HCT116 (cell line): ENCODE results near the gene GOSR1. TPM values are rescaled to one million over a fixed set of nuclear protein-coding genes. Genes with fewer than 3 reads are reported as not detected.
A peak's percentile ranks its signal among the peaks of the same experiment; 100 is the strongest.
"Not testable (repeated sequence)": the region's sequence is repeated elsewhere in the genome, so short reads cannot be mapped to it uniquely, and the experiment has no call there.

Experiments used
- ATAC-seq: fragments of 200-7000 bp; cut with Tn5 transposase; 2 replicates; pipeline ENCODE4 v1.9.1; 2020; ENCODE audit warnings: mild to moderate bottlenecking, moderate library complexity
- BruUV-seq: library from RNA; stranded (reverse); fragments of 400-500 nt; replicated peaks from 2 replicates; lab custom pipeline; 2021; lab: Mats Ljungman, UMichigan
- CTCF ChIA-PET: fragments of 300-600 bp; sonication (Branson Sonifier 250); formaldehyde crosslinking; loops from one replicate; lab custom pipeline; 2021; ENCODE audit warnings: antibody characterized with exemption; lab: Charles Lee
- POLR2A ChIA-PET: fragments of 300-600, 350-600 bp; sonication (Branson Sonifier 250); formaldehyde crosslinking; loops from one replicate; lab custom pipeline; 2021; ENCODE audit warnings: antibody characterized with exemption; lab: Charles Lee
- RAD21 ChIA-PET, 2 experiments: fragments of 300-600 bp; sonication (Branson Sonifier 250); formaldehyde crosslinking; loops; one replicate each; lab custom pipeline; 2023; ENCODE audit warnings: low total read pairs in 2 of 2; ENCODE audit not compliant: uncharacterized antibody in 2 of 2, unreplicated experiment in 2 of 2, low non-redundant PET in 1 of 2; lab: Charles Lee
- DNase-seq: peaks from one replicate; pipeline ENCODE4 v3.0.0-alpha.2; 2010; ENCODE audit warnings: low read depth, low spot score
- H2AFZ ChIP-seq: fragments of 200-600 bp; shearing (Covaris generic), sonication (generic); 2 replicates; pipeline ENCODE4 v1.6.1; 2017; ENCODE audit warnings: low read depth, mixed run types, mixed read lengths, antibody characterized with exemption, low read length; ENCODE audit not compliant: poor library complexity, severe bottlenecking
- H3K27ac ChIP-seq: 2 replicates; pipeline ENCODE4 v1.5.1; 2012; ENCODE audit warnings: low read depth, low read length
- H3K27me3 ChIP-seq: fragments of 200-600 bp; sonication (generic); 2 replicates; pipeline ENCODE4 v1.6.1; 2016; ENCODE audit warnings: mixed run types, low read length, mixed read lengths; ENCODE audit not compliant: insufficient read depth
- H3K36me3 ChIP-seq, 2 experiments: fragments of 200-500 bp in 1 of 2; fragments of 200-600 bp in 1 of 2; sonication (Bioruptor generic) in 1 of 2; sonication (generic) in 1 of 2; 2 replicates each; pipeline versions ENCODE4 v1.5.1 to v1.6.1; 2014 to 2016; ENCODE audit warnings: low read length in 2 of 2, inconsistent platforms in 1 of 2, mixed read lengths in 1 of 2, mixed run types in 1 of 2; ENCODE audit not compliant: insufficient read depth in 2 of 2, control insufficient read depth in 1 of 2
- H3K4me1 ChIP-seq, 2 experiments: fragments of 200-600 bp in 1 of 2; sonication (generic) in 1 of 2; 2 replicates each; pipeline versions ENCODE4 v1.5.1 to v1.6.1; 2012 to 2017; ENCODE audit warnings: low read length in 2 of 2, inconsistent platforms in 1 of 2, mild to moderate bottlenecking in 1 of 2, mixed read lengths in 1 of 2, mixed run types in 1 of 2, moderate library complexity in 1 of 2; ENCODE audit not compliant: insufficient read depth in 2 of 2, control insufficient read depth in 1 of 2
- H3K4me2 ChIP-seq: fragments of 200-600 bp; sonication (generic); 2 replicates; pipeline ENCODE4 v1.6.1; 2017; ENCODE audit warnings: mixed run types, low read length, mixed read lengths
- H3K4me3 ChIP-seq, 2 experiments: fragments of 200-600 bp in 1 of 2; sonication (generic) in 1 of 2; replicated peaks in 1 of 2; 2 replicates each; pipeline ENCODE4 v1.5.1; 2011 to 2016; ENCODE audit warnings: low read length in 2 of 2, control low read depth in 1 of 2, low read depth in 1 of 2, mild to moderate bottlenecking in 1 of 2, mixed read lengths in 1 of 2, mixed run types in 1 of 2
- H3K79me2 ChIP-seq: fragments of 200-600 bp; sonication (generic); 2 replicates; pipeline ENCODE4 v1.6.1; 2017; ENCODE audit warnings: mild to moderate bottlenecking, mixed run types, low read length, moderate library complexity, mixed read lengths; ENCODE audit not compliant: insufficient read depth
- H3K9ac ChIP-seq: fragments of 200-600 bp; sonication (generic); 2 replicates; pipeline ENCODE4 v1.6.1; 2016; ENCODE audit warnings: low read length, mixed read lengths
- H3K9me2 ChIP-seq: fragments of 200-600 bp; sonication (generic), shearing (Covaris generic); 2 replicates; pipeline ENCODE4 v1.6.1; 2017; ENCODE audit warnings: mixed run types, mild to moderate bottlenecking, moderate library complexity; ENCODE audit not compliant: insufficient read depth
- H3K9me3 ChIP-seq, 2 experiments: fragments of 200-500 bp in 1 of 2; fragments of 200-600 bp in 1 of 2; sonication (Bioruptor generic) in 1 of 2; sonication (generic) in 1 of 2; 2 replicates each; pipeline ENCODE4 v1.6.1; 2014 to 2017; ENCODE audit warnings: low read length in 2 of 2, mixed read lengths in 2 of 2, inconsistent platforms in 1 of 2, low read depth in 1 of 2, mild to moderate bottlenecking in 1 of 2, mixed run types in 1 of 2, moderate library complexity in 1 of 2; ENCODE audit not compliant: control insufficient read depth in 1 of 2, insufficient read depth in 1 of 2
- H4K20me1 ChIP-seq: fragments of 200-600 bp; sonication (generic), shearing (Covaris generic); 2 replicates; pipeline ENCODE4 v1.6.1; 2017; ENCODE audit warnings: mixed run types, mild to moderate bottlenecking, moderate library complexity; ENCODE audit not compliant: insufficient read depth
- EGR1 ChIP-seq: IDR thresholded peaks from 2 replicates; pipeline ENCODE4 v1.6.1; 2012; ENCODE audit warnings: low read depth
- POLR2A ChIP-seq: IDR thresholded peaks from 2 replicates; pipeline ENCODE4 v1.7.0; 2011; ENCODE audit warnings: borderline replicate concordance; ENCODE audit not compliant: insufficient read depth, insufficient read length; ENCODE audit errors: extremely low read depth
- intact Hi-C: fragments of 100-400 bp; cut with micrococcal nuclease; formaldehyde crosslinking; loops from 2 replicates; pipeline ENCODE4 v1.10.0; 2022
- total RNA-seq: library from RNA; stranded (reverse); gene quantifications from one replicate; pipeline ENCODE4 v1.2.1, GENCODE V29; 2021; ENCODE audit not compliant: unreplicated experiment

Gene GOSR1
- total RNA-seq, 1 experiment from 2014 or later: 48.8 TPM

DNA sequence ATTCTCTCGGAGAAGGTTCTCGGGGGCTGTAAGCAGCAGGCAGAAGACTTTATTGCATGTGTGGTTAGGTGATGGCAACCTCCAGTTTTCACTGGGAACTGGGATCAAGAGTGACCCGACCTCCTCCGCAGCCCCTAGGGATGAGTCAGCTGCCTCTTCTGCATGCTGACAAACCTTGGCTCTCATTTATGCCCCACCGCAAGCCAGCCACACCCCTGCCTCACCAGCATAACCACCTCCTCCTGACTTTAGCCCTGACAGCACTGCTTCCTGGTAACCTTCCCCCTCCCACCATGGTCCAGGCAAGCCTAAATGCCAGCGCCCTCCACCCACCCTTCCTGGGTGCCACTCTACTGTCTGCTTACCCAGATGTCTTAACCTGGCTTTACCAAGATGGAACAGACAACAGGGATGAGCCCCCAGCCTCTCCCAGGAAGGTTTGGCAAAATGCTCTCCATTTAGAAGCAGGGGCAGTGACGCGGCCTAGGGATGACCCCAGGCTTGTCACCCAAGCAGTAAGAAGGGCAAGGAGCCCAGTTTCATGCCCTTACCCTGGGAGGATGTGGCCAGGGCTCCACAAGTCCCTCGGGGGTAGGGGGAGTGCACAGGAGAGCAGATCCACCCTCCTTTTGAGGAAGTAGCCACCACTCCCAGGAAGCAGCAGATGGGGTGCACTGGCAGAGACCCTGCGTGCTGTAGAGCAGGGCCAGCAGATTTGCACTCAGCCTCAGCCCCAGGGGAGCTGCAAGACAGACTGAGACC lies 73.5 kb downstream of the GOSR1 start:
- H3K9me3 ChIP-seq: no peaks in the 10 kb centered on the region
- ATAC-seq (peak; percentile 86), DNase-seq (peak; percentile 40)
- BruUV-seq: no TSS peak
- peaks cover 17 to 24% of the 10 kb centered on the region in 2 experiments for H3K4me1 ChIP-seq
- H3K9ac ChIP-seq: peak overlapping the region; percentile 18; the same call in 1 of the 2 replicates
- H2AFZ ChIP-seq: no peak overlapping the region
- peak overlapping the region in 1 of 2 experiments; percentile 31; a peak in 1 of 4 replicates for H3K4me3 ChIP-seq
- CTCF ChIA-PET: no interaction called here
- H3K4me2 ChIP-seq: peak overlapping the region; percentile 74
- no peaks in the 10 kb centered on the region for H3K36me3 ChIP-seq
- no peaks in the 10 kb centered on the region for H3K9me2 ChIP-seq
- intact Hi-C loops: loop anchor here (5.0 kb wide), 1 partner anchor 208 kb away; no protein-coding TSS in a partner anchor
- H3K27me3 ChIP-seq: no peaks in the 10 kb centered on the region
- RAD21 ChIA-PET: no interaction called here
- TF ChIP-seq POLR2A (no peak), EGR1 (peak; percentile 73)
- H4K20me1 ChIP-seq: no peaks in the 10 kb centered on the region
- H3K27ac ChIP-seq: peak overlapping the region; percentile 13; the same call in 1 of the 2 replicates
- H3K79me2 ChIP-seq: no peaks in the 10 kb centered on the region
- POLR2A ChIA-PET: no interaction called here

DNA sequence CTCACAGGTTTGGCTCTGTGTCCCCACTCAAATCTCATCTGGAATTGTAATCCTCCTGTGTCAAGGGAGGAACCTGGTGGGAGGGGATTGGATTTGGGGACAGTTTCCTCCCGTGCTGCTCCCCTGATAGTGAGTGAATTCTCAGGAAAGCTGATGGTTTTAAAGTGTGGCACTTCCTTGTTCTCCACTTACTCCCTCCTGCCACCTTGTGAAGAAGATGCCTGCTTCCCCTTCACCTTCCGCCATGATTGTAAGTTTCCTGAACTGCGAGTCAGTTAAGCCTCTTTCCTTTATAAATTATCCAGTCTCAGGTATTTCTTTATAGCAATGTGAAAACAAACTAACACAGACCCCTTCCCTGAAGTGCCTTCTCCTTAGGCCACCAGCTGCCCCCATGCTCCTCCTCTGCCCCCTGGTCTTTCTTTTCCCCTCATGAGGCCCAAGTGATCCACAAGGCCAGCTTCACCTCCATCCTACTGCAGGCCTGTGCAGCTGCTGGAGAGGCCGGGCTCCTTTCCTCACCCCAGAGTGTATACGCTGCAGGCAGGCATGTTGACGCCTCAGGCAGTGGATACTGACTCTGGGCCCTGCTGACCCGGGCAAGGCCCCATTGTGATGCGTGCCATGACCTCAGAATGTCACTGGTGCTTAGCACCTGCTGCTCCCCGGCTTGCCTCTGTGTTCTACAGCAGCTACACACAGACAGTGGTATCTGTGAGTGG lies 74.2 kb downstream of the GOSR1 start:
- Histone ChIP-seq H3K9ac (peak overlapping the region; percentile 18; the same call in 1 of the 2 replicates), H3K4me2 (peak overlapping the region; percentile 74), H3K4me3 (peak overlapping the region in 1 of 2 experiments; percentile 31; a peak in 1 of 4 replicates), H3K4me1 (peaks cover 17 to 24% of the 10 kb centered on the region in 2 experiments)
- BruUV-seq, ATAC-seq, H3K9me3 ChIP-seq, H3K36me3 ChIP-seq, H3K27me3 ChIP-seq, H3K27ac ChIP-seq, CTCF ChIA-PET, POLR2A ChIA-PET, RAD21 ChIA-PET, H2AFZ ChIP-seq, H4K20me1 ChIP-seq, DNase-seq, H3K79me2 ChIP-seq, H3K9me2 ChIP-seq: not testable (repeated sequence)
- intact Hi-C loops: loop anchor here (5.0 kb wide), 1 partner anchor 209 kb away; no protein-coding TSS in a partner anchor
